MM.1S (cell line): Measurements from ENCODE around the gene RPS14.

ENCODE experiments used
- DNase-seq: peaks from one replicate; pipeline ENCODE4 v3.0.0-alpha.2; 2015
- H2AFZ ChIP-seq: fragments of 300-600 bp; sonication (generic); 2 replicates; pipeline ENCODE4 v1.6.0; 2016; ENCODE audit warnings: antibody characterized with exemption, low read length
- H3F3A ChIP-seq: fragments of 300-600 bp; sonication (generic); 2 replicates; pipeline ENCODE4 v1.6.1; 2016; ENCODE audit warnings: mild to moderate bottlenecking, antibody characterized with exemption, low read length, moderate library complexity, mixed read lengths; ENCODE audit not compliant: insufficient read depth
- H3K27ac ChIP-seq: fragments of 300-600 bp; sonication (generic); 2 replicates; pipeline ENCODE4 v1.5.1; 2016; ENCODE audit warnings: mild to moderate bottlenecking, low read length
- H3K27me3 ChIP-seq: fragments of 300-600 bp; sonication (generic); replicated peaks from 2 replicates; pipeline ENCODE4 v1.6.0; 2016; ENCODE audit warnings: low read length; ENCODE audit not compliant: insufficient read depth
- H3K36me3 ChIP-seq: fragments of 300-600 bp; sonication (generic); replicated peaks from 2 replicates; pipeline ENCODE4 v1.6.1; 2016; ENCODE audit warnings: mild to moderate bottlenecking, low read length, mixed read lengths; ENCODE audit not compliant: insufficient read depth
- H3K4me1 ChIP-seq: fragments of 300-600 bp; sonication (generic); 2 replicates; pipeline ENCODE4 v1.6.1; 2016; ENCODE audit warnings: low read length, mixed read lengths
- H3K4me2 ChIP-seq: fragments of 300-600 bp; sonication (generic); 2 replicates; pipeline ENCODE4 v1.6.0; 2016; ENCODE audit warnings: low read depth, low read length
- H3K4me3 ChIP-seq: fragments of 300-600 bp; sonication (generic); 2 replicates; pipeline ENCODE4 v1.5.1; 2016; ENCODE audit warnings: low read length, mixed read lengths
- H3K79me2 ChIP-seq: fragments of 300-600 bp; sonication (generic); 2 replicates; pipeline ENCODE4 v1.6.1; 2016; ENCODE audit warnings: mixed run types, low read length, mixed read lengths
- H3K9ac ChIP-seq: fragments of 300-600 bp; sonication (generic); 2 replicates; pipeline ENCODE4 v1.6.1; 2016; ENCODE audit warnings: low read length, mixed read lengths
- H3K9me2 ChIP-seq: fragments of 300-600 bp; sonication (generic); replicated peaks from 2 replicates; pipeline ENCODE4 v1.6.1; 2016; ENCODE audit warnings: mild to moderate bottlenecking, low read length, mixed read lengths; ENCODE audit not compliant: insufficient read depth
- H3K9me3 ChIP-seq: fragments of 300-600 bp; sonication (generic); replicated peaks from 2 replicates; pipeline ENCODE4 v1.6.1; 2016; ENCODE audit warnings: mild to moderate bottlenecking, low read length, mixed read lengths; ENCODE audit not compliant: insufficient read depth
- H4K20me1 ChIP-seq: fragments of 300-600 bp; sonication (generic); 2 replicates; pipeline ENCODE4 v1.6.1; 2016; ENCODE audit warnings: mild to moderate bottlenecking, low read length, moderate library complexity, mixed read lengths; ENCODE audit not compliant: insufficient read depth
- EZH2 ChIP-seq: fragments of 300-600 bp; sonication (generic); optimal IDR thresholded peaks from 2 replicates; pipeline ENCODE3; 2017; ENCODE audit warnings: low read depth, mild to moderate bottlenecking, antibody characterized with exemption, low read length, mixed read lengths
- EZH2phosphoT487 ChIP-seq: fragments of 300-600 bp; sonication (generic); IDR thresholded peaks from 2 replicates; pipeline ENCODE4 v1.6.1; 2018; ENCODE audit warnings: antibody characterized with exemption, low read length
- TF ChIP-seq, protein P1 (sequence below): fragments of 300-600 bp; sonication (generic); IDR thresholded peaks from 2 replicates; pipeline ENCODE4 v1.5.1; 2016; ENCODE audit warnings: antibody characterized with exemption, low read length, mixed read lengths

Gene RPS14

DNA sequence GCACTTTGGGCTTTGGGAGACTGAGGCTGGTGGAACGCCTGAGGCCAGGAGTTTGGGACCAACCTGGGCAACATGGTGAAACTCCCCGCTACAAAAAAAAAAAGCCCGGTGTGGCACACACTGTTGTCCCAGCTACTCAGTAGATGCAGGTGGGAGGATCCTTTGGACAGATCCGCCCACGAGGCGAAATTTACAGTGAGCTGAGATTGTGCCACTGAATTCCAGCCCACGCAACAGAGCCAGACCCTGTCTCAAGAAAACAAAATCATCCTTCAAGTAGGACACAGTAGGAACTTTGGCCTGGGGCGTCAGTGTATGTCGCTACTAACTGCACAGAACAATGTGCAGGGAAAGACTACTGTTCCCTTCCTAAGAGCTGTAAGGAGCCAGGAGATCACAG, 4.8 kb downstream of the RPS14 start:
- Histone ChIP-seq H3K9ac (no peak overlapping the region), H3K4me2 (no peak overlapping the region), H3K4me3 (no peak overlapping the region), H4K20me1 (peaks cover 41% of the 10 kb centered on the region), H3K36me3 (peaks cover 26% of the 10 kb centered on the region), H3K27ac (no peak overlapping the region), H3K4me1 (peaks cover 13% of the 10 kb centered on the region; the same call in 1 of the 2 replicates), H2AFZ (no peak overlapping the region), H3F3A (peaks cover 48% of the 10 kb centered on the region), H3K27me3 (no peaks in the 10 kb centered on the region), H3K79me2 (peaks cover 48% of the 10 kb centered on the region), H3K9me2 (no peaks in the 10 kb centered on the region), H3K9me3 (no peaks in the 10 kb centered on the region)
- TF ChIP-seq EZH2phosphoT487, result no peak
- TF ChIP-seq, protein P1, sequence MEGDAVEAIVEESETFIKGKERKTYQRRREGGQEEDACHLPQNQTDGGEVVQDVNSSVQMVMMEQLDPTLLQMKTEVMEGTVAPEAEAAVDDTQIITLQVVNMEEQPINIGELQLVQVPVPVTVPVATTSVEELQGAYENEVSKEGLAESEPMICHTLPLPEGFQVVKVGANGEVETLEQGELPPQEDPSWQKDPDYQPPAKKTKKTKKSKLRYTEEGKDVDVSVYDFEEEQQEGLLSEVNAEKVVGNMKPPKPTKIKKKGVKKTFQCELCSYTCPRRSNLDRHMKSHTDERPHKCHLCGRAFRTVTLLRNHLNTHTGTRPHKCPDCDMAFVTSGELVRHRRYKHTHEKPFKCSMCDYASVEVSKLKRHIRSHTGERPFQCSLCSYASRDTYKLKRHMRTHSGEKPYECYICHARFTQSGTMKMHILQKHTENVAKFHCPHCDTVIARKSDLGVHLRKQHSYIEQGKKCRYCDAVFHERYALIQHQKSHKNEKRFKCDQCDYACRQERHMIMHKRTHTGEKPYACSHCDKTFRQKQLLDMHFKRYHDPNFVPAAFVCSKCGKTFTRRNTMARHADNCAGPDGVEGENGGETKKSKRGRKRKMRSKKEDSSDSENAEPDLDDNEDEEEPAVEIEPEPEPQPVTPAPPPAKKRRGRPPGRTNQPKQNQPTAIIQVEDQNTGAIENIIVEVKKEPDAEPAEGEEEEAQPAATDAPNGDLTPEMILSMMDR, result no peak
- no peak for TF ChIP-seq EZH2
- DNase-seq, result no peak

DNA sequence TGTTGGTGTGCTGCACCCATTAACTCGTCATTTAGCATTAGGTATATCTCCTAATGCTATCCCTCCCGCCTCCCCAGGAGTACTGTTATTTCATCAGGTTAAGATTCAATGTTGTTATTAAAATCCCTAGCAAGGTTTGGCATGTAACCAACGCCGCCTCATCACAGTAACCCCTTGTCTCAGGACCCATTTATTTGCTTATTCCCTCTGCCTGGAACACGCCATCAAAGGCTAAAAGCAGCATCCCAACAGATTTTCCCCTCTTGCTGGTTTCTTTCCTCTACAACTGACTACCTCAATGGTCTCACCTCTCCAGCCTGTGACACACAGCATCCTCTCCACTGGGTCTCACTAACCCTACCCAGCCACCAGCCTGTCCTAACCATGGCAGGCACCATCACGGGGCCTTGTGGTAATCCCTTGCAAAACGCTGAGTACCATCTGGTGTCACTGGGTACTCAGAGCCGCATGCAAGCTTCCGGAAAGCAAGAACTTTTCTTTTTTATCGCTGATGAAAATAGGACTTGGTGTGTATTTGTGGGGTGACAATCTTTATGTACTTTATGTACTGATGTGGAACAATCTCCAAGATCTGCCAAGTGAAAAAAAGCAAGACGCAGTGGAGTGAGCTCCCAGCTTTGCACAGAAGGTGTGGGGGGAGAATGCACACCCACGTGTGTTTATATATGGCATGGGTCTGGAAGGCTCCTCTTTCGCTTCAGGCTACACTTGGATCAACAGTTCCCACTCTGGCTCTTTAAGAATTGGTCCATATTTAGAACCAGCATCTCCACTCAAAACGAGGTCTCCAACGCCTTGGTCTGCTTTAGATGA, 6.1 kb downstream of the RPS14 start:
- H3F3A ChIP-seq, result peaks cover 48% of the 10 kb centered on the region
- H3K4me2 ChIP-seq, result no peak overlapping the region
- DNase-seq, result no peak
- H3K79me2 ChIP-seq, result peaks cover 37% of the 10 kb centered on the region
- H2AFZ ChIP-seq, result no peak overlapping the region
- H3K36me3 ChIP-seq, result peaks cover 26% of the 10 kb centered on the region
- no peaks in the 10 kb centered on the region for H3K9me3 ChIP-seq
- no peak overlapping the region for H3K27ac ChIP-seq
- H4K20me1 ChIP-seq, result peaks cover 40% of the 10 kb centered on the region
- no peak overlapping the region for H3K4me3 ChIP-seq
- no peaks in the 10 kb centered on the region for H3K27me3 ChIP-seq
- no peak overlapping the region for H3K9ac ChIP-seq
- H3K9me2 ChIP-seq, result no peaks in the 10 kb centered on the region
- H3K4me1 ChIP-seq, result peaks cover 13% of the 10 kb centered on the region; the same call in 1 of the 2 replicates
- TF ChIP-seq, protein P1, result no peak
- TF ChIP-seq EZH2phosphoT487 (no peak), EZH2 (no peak)

DNA sequence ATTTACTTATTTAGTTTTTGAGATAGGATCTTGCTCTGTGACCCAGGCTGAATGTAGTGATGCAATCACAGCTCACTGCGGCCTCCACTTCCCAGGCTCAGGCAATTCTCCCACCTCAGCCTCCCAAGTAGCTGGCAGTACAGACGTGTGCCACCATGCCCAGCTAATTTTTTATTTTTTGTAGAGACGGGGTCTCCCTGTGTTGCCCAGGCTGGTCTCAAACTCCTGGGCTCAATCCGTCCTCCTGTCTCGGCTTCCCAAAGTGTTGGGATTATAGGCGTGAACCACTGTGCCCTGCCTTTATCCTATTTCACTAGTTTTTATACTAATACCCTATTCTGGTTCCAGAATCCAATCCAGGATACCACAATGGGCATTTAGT, 6.8 kb downstream of the RPS14 start:
- Histone ChIP-seq H4K20me1 (peaks cover 33% of the 10 kb centered on the region), H3K4me1 (peaks cover 6% of the 10 kb centered on the region; the same call in 1 of the 2 replicates), H2AFZ (no peak overlapping the region), H3K27ac (no peak overlapping the region), H3K9me3 (no peaks in the 10 kb centered on the region), H3F3A (peaks cover 54% of the 10 kb centered on the region), H3K4me3 (no peak overlapping the region), H3K36me3 (peaks cover 26% of the 10 kb centered on the region), H3K9me2 (no peaks in the 10 kb centered on the region), H3K27me3 (no peaks in the 10 kb centered on the region), H3K9ac (no peak overlapping the region), H3K79me2 (peaks cover 29% of the 10 kb centered on the region), H3K4me2 (no peak overlapping the region)
- DNase-seq, result no peak
- TF ChIP-seq, protein P1, result no peak
- TF ChIP-seq EZH2phosphoT487, result no peak
- no peak for TF ChIP-seq EZH2
